G401.6 (cell line): Measurements from ENCODE around the gene SLAMF6.
"Not testable (repeated sequence)": the region's sequence is repeated elsewhere in the genome, so short reads cannot be mapped to it uniquely, and the experiment has no call there.

Experiments used
- FAIRE-seq: peaks from 2 replicates; lab custom pipeline; 2012; peaks lifted over from hg19 to GRCh38; lab: Jason Lieb, UNC

SLAMF6 gene

GRCh38 chr1:160504651-160505050, 18.4 kb downstream of the SLAMF6 start:
- no peak for FAIRE-seq

- no peak for FAIRE-seq
These were observed 20.0 kb downstream of the SLAMF6 start for GRCh38 chr1:160503087-160503486.

GRCh38 chr1:160500321-160500990, 22.6 kb downstream of the SLAMF6 start:
- FAIRE-seq, result no peak

GRCh38 chr1:160499631-160500030, 23.4 kb downstream of the SLAMF6 start:
- no peak for FAIRE-seq

- not testable (repeated sequence) for FAIRE-seq
These were observed 24.6 kb downstream of the SLAMF6 start for GRCh38 chr1:160498301-160499065.

GRCh38 chr1:160496334-160496733, 26.7 kb downstream of the SLAMF6 start:
- no peak for FAIRE-seq

GRCh38 chr1:160494620-160495019, 28.4 kb downstream of the SLAMF6 start:
- FAIRE-seq, result no peak

- FAIRE-seq, result no peak
These were observed 30.4 kb downstream of the SLAMF6 start for GRCh38 chr1:160492617-160493016.

- FAIRE-seq, result no peak
These were observed 31.1 kb downstream of the SLAMF6 start for GRCh38 chr1:160491981-160492380.

- FAIRE-seq, result no peak
These were observed 32.0 kb downstream of the SLAMF6 start for GRCh38 chr1:160491017-160491416.

- FAIRE-seq, result no peak
These were observed 33.4 kb downstream of the SLAMF6 start for GRCh38 chr1:160489513-160490261.

- no peak for FAIRE-seq
These were observed 34.6 kb downstream of the SLAMF6 start for GRCh38 chr1:160488347-160489058.

- no peak for FAIRE-seq
These were observed 36.6 kb downstream of the SLAMF6 start for GRCh38 chr1:160486453-160486852.

GRCh38 chr1:160483505-160484185, 39.4 kb downstream of the SLAMF6 start:
- FAIRE-seq, result no peak

- FAIRE-seq, result no peak
These were observed 41.0 kb downstream of the SLAMF6 start for GRCh38 chr1:160481979-160482596.

- FAIRE-seq, result not testable (repeated sequence)
These were observed 42.3 kb downstream of the SLAMF6 start for GRCh38 chr1:160480781-160481180.

GRCh38 chr1:160479091-160479490, 44.0 kb downstream of the SLAMF6 start:
- FAIRE-seq, result not testable (repeated sequence)

GRCh38 chr1:160474392-160475242, 48.4 kb downstream of the SLAMF6 start:
- no peak for FAIRE-seq

GRCh38 chr1:160472112-160472511, 50.9 kb downstream of the SLAMF6 start:
- FAIRE-seq, result no peak

GRCh38 chr1:160471253-160471652, 51.8 kb downstream of the SLAMF6 start:
- no peak for FAIRE-seq
